Mammary epithelial cell (primary cell): Measurements from ENCODE around the gene MED12L.

Source experiments
- CTCF ChIP-seq, 2 donors: IDR thresholded peaks in 1 of 2; conservative IDR thresholded peaks in 1 of 2; 2 replicates each; pipeline ENCODE4 v1.5.1; 2011 to 2012; ENCODE audit warnings: inconsistent platforms in 2 of 2, low read length in 2 of 2, mild to moderate bottlenecking in 2 of 2, control low read depth in 1 of 2, low read depth in 1 of 2; ENCODE audit not compliant: insufficient read depth in 1 of 2; ENCODE audit errors: extremely low read depth in 1 of 2
- EZH2 ChIP-seq: IDR thresholded peaks from 2 replicates; pipeline ENCODE4 v1.6.1; 2012; ENCODE audit warnings: low read length, inconsistent platforms, borderline replicate concordance

GRCh38 chr3:151152455-151153079 lies 67.1 kb downstream of the MED12L start:
- TF ChIP-seq CTCF (conservative IDR thresholded peaks at IDR 0.05 in 1 of 2, IDR thresholded peaks at IDR 0.05 in 1 of 2; ENCODE audit: extremely low read depth in 1 of 2, insufficient read depth in 1 of 2, low read depth in 1 of 2, low read length in 2 of 2) (no peak), EZH2 (no peak)
